GM12891 (cell line): ENCODE results near the gene BCL10.

Experiments
- DNase-seq: peaks from one replicate; pipeline ENCODE4 v3.0.0; 2011; ENCODE audit warnings: low spot score; ENCODE audit not compliant: insufficient read length
- FAIRE-seq: peaks from 2 replicates; lab custom pipeline; 2011; peaks lifted over from hg19 to GRCh38; lab: Jason Lieb, UNC
- PAX5 ChIP-seq: IDR thresholded peaks from 2 replicates; pipeline ENCODE4 v1.6.1; 2011; ENCODE audit warnings: low read length, moderate library complexity, mild to moderate bottlenecking; ENCODE audit not compliant: insufficient read depth, severe bottlenecking
- POLR2A ChIP-seq: IDR thresholded peaks from 2 replicates; pipeline ENCODE4 v1.6.1; 2011; ENCODE audit warnings: low read depth, low read length, control low read depth
- POLR2AphosphoS5 ChIP-seq: IDR thresholded peaks from 2 replicates; pipeline ENCODE4 v1.6.1; 2011; ENCODE audit warnings: low read depth, low read length, control low read depth
- POU2F2 ChIP-seq: IDR thresholded peaks from 2 replicates; pipeline ENCODE4 v1.6.1; 2011; ENCODE audit warnings: low read depth, mild to moderate bottlenecking, control low read depth, low read length, moderate library complexity
- SPI1 ChIP-seq: IDR thresholded peaks from 2 replicates; pipeline ENCODE4 v1.6.1; 2011; ENCODE audit warnings: low read depth, low read length, control low read depth
- TAF1 ChIP-seq: IDR thresholded peaks from 2 replicates; pipeline ENCODE4 v1.6.1; 2011; ENCODE audit warnings: low read depth, low read length, control low read depth

BCL10 gene

DNA sequence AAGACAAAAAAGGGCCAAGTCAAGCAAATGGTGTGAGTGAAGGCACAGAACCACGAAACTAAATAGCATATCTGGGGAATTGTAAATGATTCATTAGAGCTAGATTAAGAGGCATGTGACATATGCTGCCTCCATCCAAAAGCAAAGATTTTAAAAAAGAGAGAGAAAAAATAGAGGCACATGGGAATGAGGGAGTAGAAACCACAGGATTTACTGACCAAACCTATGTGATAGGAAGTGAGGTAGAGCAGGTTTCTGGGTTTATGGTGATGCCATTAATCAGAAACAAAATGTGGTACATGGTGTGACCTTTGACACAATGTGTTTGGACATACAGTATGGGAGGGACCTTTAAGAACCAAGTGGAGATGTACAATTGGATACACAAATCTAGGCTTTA is 30.5 kb downstream of the BCL10 start:
- no peak for DNase-seq
- no peak for TF ChIP-seq POLR2A
- no peak for TF ChIP-seq SPI1
- TF ChIP-seq POU2F2: no peak
- TF ChIP-seq TAF1: no peak
- TF ChIP-seq PAX5: no peak
- no peak for TF ChIP-seq POLR2AphosphoS5
- no peak for FAIRE-seq

GRCh38 chr1:85245456-85245855 is 31.0 kb downstream of the BCL10 start:
- no peak for DNase-seq
- TF ChIP-seq POLR2A: no peak
- no peak for TF ChIP-seq SPI1
- TF ChIP-seq PAX5: no peak
- TF ChIP-seq POU2F2: no peak
- no peak for TF ChIP-seq TAF1
- TF ChIP-seq POLR2AphosphoS5: no peak
- FAIRE-seq: no peak

- TF ChIP-seq POLR2A (no peak), SPI1 (no peak), POU2F2 (no peak), TAF1 (no peak), PAX5 (no peak), POLR2AphosphoS5 (no peak)
- FAIRE-seq (no peak), DNase-seq (no peak)
Observed at GRCh38 chr1:85244271-85245061, 32.0 kb downstream of the BCL10 start.

- DNase-seq (no peak), FAIRE-seq (no peak)
- TF ChIP-seq POU2F2 (no peak), SPI1 (no peak), TAF1 (no peak), PAX5 (no peak), POLR2A (no peak), POLR2AphosphoS5 (no peak)
Observed at GRCh38 chr1:85243372-85243771, 33.1 kb downstream of the BCL10 start.

DNA sequence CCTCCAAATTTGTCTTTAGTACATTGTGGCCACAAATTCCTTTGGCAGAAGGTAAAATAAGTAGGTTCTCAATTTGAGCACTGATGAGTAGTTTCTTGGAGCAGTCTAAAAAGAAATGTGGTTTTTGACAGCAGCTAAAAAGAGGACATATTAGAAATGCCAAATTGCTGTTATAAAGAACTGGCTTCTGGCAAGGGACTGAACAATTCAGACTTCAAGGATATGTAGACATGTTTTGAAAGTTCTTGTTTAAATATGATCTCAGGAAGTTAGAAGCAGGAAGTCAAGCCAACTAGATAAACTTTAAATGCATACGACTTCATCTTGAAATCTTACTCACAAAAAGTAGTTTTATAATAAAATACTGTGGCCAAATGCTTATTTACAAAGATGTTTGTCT is 35.8 kb downstream of the BCL10 start:
- FAIRE-seq (no peak), DNase-seq (no peak)
- TF ChIP-seq POLR2A: no peak
- TF ChIP-seq PAX5: no peak
- no peak for TF ChIP-seq POLR2AphosphoS5
- TF ChIP-seq POU2F2: no peak
- no peak for TF ChIP-seq SPI1
- TF ChIP-seq TAF1: no peak

DNA sequence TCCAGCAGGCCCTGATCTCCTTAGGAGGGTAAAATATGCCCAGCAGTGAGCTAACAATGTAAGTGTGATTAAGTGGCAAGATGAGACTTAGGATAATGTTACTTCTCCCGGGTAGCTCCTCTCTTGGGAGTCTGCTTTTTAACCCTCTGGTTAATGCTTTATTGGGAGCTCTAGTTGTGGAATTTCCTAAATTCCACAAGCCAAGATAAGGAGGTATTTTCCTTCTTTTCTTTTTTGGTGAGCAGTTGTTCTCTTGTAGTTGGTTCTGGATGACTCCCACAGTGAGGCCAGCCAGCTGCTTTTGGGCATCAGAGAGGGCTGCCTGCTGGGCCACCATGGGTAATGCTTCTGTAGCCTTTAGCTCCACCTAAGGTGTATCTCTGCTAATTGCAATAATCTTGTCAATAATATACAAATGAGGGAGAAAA is 36.2 kb downstream of the BCL10 start:
- DNase-seq: no peak
- TF ChIP-seq POU2F2: no peak
- TF ChIP-seq POLR2A: no peak
- no peak for TF ChIP-seq POLR2AphosphoS5
- no peak for TF ChIP-seq TAF1
- TF ChIP-seq SPI1: no peak
- TF ChIP-seq PAX5: no peak
- FAIRE-seq: no peak

- FAIRE-seq (no peak), DNase-seq (no peak)
- TF ChIP-seq POU2F2 (no peak), TAF1 (no peak), SPI1 (no peak), POLR2AphosphoS5 (no peak), PAX5 (no peak), POLR2A (no peak)
Observed at GRCh38 chr1:85237613-85238012, 38.8 kb downstream of the BCL10 start.

GRCh38 chr1:85230305-85230977 is 46.0 kb downstream of the BCL10 start:
- FAIRE-seq (no peak), DNase-seq (no peak)
- TF ChIP-seq POU2F2 (no peak), SPI1 (no peak), PAX5 (no peak), TAF1 (no peak), POLR2A (no peak), POLR2AphosphoS5 (no peak)

DNA sequence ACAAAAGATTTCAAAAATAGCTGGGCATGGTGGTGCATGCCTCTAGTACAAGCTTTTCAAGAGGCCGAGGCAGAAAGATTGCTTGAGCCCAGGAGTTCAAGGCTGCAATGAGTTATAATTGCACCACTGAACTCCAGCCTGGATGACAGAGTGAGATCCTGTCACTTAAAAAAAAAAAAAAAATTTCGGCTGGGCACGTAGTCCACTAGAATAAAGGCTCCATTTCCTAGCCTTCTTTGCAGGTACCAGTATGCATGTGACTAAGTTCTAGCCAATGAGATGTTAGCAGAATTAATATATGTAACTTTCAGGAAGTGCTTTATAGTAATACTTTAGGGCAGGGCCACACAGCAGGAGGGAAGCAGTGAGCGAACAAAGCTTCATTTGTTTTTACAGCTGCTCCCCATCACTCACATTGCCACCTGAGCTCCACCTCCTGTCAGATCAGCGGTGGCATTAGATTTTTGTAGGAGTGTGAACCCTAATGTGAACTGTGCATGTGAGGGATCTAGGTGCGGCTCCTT is 46.8 kb downstream of the BCL10 start:
- FAIRE-seq (no peak), DNase-seq (no peak)
- TF ChIP-seq POLR2AphosphoS5: no peak
- no peak for TF ChIP-seq SPI1
- TF ChIP-seq POU2F2: no peak
- no peak for TF ChIP-seq PAX5
- no peak for TF ChIP-seq TAF1
- TF ChIP-seq POLR2A: no peak

DNA sequence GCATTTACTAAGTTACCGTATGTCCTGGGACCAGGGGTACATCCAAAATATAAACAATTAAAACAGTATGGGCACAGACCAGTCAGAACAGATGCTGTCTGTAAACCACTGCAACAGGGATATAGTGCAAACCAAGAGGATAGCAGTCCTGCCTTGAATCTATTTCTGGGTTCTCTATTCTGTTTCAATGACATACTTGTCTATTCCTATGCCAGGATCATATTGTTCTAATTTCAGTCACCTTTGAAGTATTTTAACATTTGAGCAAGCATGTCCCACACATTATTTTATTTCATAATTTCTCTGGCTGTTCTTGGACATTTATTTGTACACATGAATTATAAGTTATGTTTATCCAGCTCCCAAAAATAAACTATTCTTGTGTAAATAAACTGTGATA is 47.5 kb downstream of the BCL10 start:
- FAIRE-seq: no peak
- no peak for DNase-seq

More for the DNA sequence above, 47.5 kb downstream of the BCL10 start:
- no peak for TF ChIP-seq POLR2AphosphoS5
- no peak for TF ChIP-seq POU2F2
- no peak for TF ChIP-seq SPI1
- TF ChIP-seq POLR2A: no peak
- TF ChIP-seq PAX5: no peak
- no peak for TF ChIP-seq TAF1
